HEK293 (cell line): ENCODE results near the gene NXPH1.

Experiments used
- GFI1B ChIP-seq: fragments of 450-650 bp; formaldehyde crosslinking; IDR thresholded peaks from 2 replicates; pipeline ENCODE4 v1.5.1; 2016; ENCODE audit warnings: missing biosample characterization, missing genetic modification characterization
- ZNF501 ChIP-seq: fragments of 450-650 bp; formaldehyde crosslinking; IDR thresholded peaks from 2 replicates; pipeline ENCODE4 v1.5.1; 2016; ENCODE audit warnings: missing biosample characterization, missing genetic modification characterization
- ZNF629 ChIP-seq: fragments of 450-650 bp; formaldehyde crosslinking; IDR thresholded peaks from 2 replicates; pipeline ENCODE4 v1.5.1; 2017; ENCODE audit warnings: missing biosample characterization, missing genetic modification characterization
- TF ChIP-seq, protein P1 (sequence below): fragments of 450-650 bp; formaldehyde crosslinking; IDR thresholded peaks from 2 replicates; pipeline ENCODE4 v1.5.1; 2016; ENCODE audit warnings: missing biosample characterization, missing genetic modification characterization
- TF ChIP-seq, protein P2 (sequence below): fragments of 450-650 bp; formaldehyde crosslinking; IDR thresholded peaks from 2 replicates; pipeline ENCODE4 v1.5.1; 2016; ENCODE audit warnings: missing biosample characterization, missing genetic modification characterization
- TF ChIP-seq, protein P3 (sequence below): fragments of 450-650 bp; formaldehyde crosslinking; IDR thresholded peaks from 2 replicates; pipeline ENCODE4 v1.5.1; 2016; ENCODE audit warnings: missing biosample characterization, missing genetic modification characterization

DNA sequence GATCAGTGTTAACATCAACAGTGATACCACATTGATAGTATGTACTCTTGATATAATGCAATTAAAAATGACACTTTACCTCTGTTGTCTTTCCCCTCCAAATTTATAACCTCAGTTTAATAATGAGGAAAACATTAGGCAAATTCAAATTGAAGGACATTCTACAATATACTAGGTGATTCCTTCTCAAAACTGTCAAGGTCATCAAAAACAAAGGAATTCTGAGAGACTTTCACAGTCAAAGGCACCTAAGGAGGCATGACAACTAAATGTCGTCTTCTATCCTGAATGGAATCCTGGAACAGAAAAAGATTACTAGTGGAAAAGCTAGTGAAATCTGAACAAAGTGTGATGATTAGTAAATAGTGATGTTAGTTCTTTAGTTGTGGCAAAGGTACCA, 22.3 kb upstream of the NXPH1 start:
- TF ChIP-seq, protein P1, sequence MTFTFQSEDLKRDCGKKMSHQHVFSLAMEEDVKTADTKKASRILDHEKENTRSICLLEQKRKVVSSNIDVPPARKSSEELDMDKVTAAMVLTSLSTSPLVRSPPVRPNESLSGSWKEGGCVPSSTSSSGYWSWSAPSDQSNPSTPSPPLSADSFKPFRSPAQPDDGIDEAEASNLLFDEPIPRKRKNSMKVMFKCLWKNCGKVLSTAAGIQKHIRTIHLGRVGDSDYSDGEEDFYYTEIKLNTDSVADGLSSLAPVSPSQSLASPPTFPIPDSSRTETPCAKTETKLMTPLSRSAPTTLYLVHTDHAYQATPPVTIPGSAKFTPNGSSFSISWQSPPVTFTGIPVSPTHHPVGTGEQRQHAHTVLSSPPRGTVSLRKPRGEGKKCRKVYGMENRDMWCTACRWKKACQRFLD (tag by site-specific recombination), result no peak
- TF ChIP-seq ZNF501 (tag by site-specific recombination) (no peak), GFI1B (no peak), ZNF629 (tag by site-specific recombination) (no peak)
- TF ChIP-seq, protein P2, sequence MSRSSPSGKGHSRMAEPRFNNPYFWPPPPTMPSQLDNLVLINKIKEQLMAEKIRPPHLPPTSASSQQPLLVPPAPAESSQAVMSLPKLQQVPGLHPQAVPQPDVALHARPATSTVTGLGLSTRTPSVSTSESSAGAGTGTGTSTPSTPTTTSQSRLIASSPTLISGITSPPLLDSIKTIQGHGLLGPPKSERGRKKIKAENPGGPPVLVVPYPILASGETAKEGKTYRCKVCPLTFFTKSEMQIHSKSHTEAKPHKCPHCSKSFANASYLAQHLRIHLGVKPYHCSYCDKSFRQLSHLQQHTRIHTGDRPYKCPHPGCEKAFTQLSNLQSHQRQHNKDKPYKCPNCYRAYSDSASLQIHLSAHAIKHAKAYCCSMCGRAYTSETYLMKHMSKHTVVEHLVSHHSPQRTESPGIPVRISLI, result no peak
- TF ChIP-seq, protein P3, sequence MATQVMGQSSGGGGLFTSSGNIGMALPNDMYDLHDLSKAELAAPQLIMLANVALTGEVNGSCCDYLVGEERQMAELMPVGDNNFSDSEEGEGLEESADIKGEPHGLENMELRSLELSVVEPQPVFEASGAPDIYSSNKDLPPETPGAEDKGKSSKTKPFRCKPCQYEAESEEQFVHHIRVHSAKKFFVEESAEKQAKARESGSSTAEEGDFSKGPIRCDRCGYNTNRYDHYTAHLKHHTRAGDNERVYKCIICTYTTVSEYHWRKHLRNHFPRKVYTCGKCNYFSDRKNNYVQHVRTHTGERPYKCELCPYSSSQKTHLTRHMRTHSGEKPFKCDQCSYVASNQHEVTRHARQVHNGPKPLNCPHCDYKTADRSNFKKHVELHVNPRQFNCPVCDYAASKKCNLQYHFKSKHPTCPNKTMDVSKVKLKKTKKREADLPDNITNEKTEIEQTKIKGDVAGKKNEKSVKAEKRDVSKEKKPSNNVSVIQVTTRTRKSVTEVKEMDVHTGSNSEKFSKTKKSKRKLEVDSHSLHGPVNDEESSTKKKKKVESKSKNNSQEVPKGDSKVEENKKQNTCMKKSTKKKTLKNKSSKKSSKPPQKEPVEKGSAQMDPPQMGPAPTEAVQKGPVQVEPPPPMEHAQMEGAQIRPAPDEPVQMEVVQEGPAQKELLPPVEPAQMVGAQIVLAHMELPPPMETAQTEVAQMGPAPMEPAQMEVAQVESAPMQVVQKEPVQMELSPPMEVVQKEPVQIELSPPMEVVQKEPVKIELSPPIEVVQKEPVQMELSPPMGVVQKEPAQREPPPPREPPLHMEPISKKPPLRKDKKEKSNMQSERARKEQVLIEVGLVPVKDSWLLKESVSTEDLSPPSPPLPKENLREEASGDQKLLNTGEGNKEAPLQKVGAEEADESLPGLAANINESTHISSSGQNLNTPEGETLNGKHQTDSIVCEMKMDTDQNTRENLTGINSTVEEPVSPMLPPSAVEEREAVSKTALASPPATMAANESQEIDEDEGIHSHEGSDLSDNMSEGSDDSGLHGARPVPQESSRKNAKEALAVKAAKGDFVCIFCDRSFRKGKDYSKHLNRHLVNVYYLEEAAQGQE, result no peak
